HG03066 (cell line): Measurements from ENCODE around the gene OAS2.

ENCODE experiments used
- ATAC-seq: cut with Tn5 transposase; IDR thresholded peaks from one replicate; pipeline ENCODE4 v1.9.1; 2021; ENCODE audit warnings: low read depth; ENCODE audit not compliant: unreplicated experiment

Gene OAS2

DNA sequence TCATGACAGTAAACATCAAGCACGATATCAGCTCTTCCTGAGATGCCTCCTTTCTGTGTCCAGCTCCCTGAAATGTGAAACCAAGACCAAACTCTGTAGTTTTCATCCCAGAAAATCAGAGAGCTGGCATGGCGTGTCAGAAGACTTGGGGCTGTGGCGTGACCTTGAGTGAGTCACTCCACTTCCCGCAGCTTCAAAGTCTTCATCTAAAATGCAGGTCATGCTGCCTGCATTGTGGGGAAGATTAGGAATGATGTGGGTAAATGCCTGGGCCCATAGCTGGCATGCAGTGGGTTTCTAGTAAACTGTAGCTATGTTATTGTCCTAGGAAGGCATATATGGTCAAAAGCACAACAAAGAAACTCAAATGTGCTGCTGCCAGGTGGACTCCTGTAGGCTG lies 28.8 kb downstream of the OAS2 start:
- ATAC-seq, result no peak

DNA sequence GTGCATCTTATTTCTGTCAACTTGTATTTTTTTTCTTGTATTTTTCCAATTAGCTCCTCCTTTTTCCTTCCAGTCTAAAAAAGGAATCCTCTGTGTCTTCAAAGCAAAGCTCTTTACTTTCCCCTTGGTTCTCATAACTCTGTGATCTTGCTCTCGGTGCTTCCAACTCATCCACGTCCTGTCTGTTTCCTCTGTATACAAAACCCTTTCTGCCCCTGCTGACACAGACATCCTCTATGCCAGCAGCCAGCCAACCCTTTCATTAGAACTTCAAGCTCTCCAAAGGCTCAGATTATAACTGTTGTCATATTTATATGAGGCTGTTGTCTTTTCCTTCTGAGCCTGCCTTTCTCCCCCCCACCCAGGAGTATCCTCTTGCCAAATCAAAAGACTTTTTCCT lies 32.4 kb downstream of the OAS2 start:
- ATAC-seq, result no peak

- ATAC-seq, result no peak
Measured at GRCh38 chr12:113014565-113014964, 36.2 kb downstream of the OAS2 start.

DNA sequence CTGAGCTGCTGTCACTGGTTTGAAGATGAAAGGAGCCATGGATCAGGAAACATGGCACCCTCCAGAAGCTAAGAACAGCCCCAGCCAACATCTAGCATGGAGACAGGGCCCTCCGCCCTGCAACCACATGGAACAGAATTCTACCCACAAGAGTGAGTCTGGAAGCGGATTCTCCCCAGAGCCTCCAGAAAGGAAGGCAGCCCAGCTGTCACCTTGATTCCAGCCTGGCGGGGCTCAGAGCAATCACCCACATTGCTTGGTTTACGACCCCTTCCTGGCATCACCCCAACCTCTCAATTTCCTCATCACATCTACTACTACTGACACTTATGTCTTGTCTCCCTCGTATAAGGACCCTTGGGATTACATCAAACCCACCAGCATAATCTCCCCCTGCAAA lies 38.5 kb downstream of the OAS2 start:
- no peak for ATAC-seq

GRCh38 chr12:113019025-113019424 lies 40.7 kb downstream of the OAS2 start:
- ATAC-seq, result no peak

DNA sequence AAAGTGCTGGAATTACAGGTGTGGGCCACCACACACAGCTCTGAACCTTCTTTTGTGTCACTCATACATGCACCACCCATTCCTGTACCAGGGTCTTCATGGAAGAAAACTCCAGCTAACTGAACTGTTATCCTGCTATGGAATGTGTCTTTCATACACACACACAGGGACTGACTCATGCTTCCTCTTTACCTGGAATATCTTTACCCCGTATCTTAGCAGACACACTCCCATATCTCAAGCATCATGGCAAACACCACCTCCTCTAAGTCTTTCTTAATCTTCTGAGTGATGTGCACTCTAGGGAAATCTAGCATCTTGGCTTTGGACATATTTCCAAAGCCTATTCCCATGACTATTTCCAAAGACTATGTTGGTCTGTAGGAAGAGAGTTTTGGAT lies 43.2 kb downstream of the OAS2 start:
- ATAC-seq, result no peak

DNA sequence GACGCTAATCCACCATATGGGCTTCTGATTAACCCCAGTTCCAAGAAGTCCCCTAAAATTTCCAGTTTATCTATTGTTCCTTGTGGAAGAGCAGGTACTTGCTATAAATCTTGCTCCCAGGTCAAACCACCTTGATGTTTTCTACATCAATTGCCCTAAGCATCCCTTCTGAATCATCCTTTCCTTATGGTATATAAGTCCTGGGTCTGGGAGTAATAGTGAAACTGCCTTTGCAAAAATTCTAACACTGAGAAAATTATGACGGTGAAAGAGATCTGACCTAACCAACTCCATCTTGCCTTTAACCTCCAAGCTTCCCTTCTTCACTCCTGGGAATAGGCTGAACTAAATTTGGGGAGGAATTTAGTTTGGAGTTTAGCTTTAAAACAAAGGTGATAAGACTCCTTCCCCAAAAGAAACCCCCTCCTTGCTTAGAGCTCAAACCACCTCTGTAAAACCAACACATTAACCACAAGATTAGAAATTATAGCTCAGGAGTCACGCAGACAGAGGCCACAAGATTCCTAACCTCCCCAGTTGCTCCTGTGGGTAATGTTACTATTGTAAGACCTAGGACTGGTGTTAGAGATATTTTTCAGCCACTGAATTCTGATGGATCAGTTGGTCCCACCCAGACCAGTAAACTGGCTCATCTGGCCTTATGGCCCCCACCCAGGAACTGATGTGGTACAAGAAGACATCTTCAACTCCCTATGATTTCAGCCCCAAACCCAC lies 44.4 kb downstream of the OAS2 start:
- ATAC-seq, result no peak

DNA sequence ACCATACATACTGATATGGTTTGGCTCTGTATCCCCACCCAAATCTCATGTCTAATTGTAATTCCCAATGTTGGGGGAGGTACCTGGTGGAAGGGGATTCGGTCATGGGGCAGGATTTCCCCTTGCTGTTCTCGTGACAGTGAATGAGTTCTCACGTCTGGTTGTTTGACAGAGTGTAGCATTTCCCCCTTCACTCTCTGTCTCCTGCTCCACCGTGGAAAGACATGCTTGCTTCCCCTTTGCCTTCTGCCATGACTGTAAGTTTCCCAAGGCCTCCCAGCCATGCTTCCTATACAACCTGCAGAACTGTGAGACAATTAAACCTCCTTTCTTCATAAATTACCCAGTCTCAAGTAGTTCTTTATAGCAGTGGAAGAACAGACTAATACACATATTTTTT lies 49.4 kb downstream of the OAS2 start:
- no peak for ATAC-seq

- ATAC-seq, result no peak
Measured at GRCh38 chr12:113030875-113031525, 52.7 kb downstream of the OAS2 start.

DNA sequence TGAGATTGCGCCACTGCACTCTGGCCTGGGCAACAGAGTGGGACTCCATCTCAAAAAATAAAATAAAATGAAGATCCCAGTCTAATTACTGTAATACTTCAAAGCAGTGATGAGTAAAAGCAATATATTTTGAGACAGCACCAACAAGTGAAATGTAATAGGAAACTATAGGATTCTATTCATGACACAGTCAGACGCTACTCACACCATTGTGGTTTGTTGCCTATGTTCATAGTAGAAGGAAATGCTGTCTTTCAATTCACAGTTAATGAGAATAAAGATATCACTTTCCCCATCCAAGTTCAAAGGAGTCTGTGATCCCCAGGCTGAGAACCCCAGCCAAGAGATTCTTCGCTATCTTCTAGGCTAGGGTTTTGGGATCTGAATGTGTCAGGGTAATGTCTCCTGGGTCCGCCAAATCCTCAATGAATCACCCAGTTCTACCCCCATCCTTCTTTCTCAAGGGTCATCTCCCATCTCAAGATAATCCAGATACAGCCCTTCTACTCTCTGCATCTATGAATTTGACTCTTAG lies 61.7 kb downstream of the OAS2 start:
- ATAC-seq, result no peak

DNA sequence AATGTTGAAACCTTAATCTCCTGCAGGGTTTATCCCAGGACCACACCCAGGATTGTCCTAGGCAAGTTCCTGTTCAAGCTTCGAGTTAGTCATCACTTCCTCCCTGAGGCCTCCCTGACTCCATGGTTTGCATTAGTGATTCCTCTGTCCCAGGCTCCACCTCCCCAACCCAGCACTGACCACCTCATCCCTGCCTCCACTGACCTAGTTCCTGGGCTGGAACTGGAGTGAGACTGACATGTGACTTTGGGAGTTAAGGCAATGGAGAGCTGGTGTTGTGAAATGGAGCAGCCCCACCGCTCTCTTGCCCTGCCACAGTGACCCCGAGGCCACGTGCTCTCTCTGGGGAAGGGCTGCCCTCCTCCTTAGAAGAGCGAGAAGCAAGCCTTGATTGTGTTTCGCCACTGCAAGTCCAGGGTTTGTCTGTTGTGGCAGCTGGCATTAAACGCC lies 62.4 kb downstream of the OAS2 start:
- no peak for ATAC-seq

GRCh38 chr12:113041560-113041959 lies 63.2 kb downstream of the OAS2 start:
- no peak for ATAC-seq

GRCh38 chr12:113043240-113043639 lies 64.9 kb downstream of the OAS2 start:
- ATAC-seq, result no peak

- ATAC-seq, result no peak
Measured at GRCh38 chr12:113044516-113044915, 66.2 kb downstream of the OAS2 start.

DNA sequence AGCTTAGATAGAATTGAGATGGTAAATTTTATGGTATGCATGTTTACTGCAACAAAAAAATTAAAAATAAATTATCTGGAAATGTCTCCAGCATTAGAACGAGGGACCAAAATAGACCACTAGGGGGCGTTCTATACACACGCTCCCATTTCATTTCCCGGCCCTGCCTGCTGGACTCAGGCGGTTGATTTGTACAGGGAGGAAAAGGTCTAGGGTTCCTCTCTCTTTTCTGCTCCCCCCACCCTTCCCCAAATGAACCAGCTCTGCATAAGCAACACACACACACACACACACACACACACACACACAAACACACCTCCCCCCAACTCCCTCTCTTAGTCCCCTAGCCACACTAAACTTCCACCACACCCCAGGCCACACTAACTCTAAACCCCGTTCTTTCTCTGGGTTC lies 70.4 kb downstream of the OAS2 start:
- no peak for ATAC-seq

DNA sequence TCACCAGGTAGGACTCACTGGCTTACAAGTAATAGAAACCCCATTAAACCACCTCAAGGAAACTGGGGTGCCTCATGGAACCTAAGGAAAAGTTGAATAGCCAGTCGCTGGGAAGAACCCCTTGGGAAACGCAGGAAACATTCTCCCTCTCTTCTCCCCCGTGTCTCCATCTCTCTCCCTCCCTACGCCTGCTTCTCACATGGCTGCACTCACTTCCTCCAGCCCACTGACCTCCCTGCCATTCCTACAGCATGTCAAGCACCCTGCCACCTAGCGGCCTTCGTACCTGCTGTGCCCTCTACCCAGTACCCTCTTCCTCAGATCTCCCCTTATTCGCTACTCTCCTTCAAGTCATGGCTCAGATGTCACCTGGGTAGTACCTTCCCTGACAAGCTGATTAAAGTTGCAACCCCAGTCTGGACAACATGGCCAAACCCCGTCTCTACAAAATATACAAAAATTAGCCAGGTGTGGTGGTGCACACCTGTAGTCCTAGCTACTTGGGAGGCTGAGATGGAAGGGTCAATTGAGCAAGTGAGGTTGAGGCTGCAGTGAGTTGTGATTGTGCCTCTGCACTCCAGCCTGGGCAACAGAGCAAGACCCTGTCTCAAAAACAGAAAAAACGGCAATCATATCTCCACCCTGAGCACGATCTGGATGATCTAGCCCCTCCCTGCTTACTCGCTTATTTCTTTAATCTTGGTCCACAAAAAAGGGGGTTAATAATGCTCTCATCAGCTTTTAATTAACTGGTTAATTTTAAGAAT lies 71.8 kb downstream of the OAS2 start:
- no peak for ATAC-seq

GRCh38 chr12:113050795-113051194 lies 72.5 kb downstream of the OAS2 start:
- ATAC-seq, result no peak

- ATAC-seq, result no peak
Measured at GRCh38 chr12:113051759-113052158, 73.4 kb downstream of the OAS2 start.

GRCh38 chr12:113052326-113052725 lies 74.0 kb downstream of the OAS2 start:
- no peak for ATAC-seq

DNA sequence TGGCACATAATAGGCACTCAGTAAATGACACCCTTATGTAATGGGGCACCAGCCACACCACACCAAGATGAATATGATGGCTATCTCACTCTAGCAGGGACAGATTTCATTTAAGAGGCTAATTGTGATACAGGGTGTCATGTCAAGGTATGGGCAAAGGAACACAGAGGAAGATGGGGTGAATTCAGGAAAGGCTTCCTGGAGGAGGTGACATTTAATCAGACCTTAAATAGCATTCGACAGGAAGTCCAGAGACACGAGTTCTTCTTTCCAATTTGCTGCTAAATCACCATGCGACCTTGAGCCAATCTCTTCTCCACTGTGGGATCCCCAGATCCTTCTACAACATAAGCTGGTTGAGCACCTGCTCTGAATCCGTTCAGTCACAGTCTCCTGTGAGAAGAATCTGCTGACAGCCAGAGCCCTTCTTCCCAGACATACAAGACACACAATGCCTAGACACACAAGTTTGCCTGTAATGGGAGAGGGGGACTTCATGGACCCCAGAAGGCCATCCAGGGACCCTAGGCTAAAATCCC lies 76.7 kb downstream of the OAS2 start:
- ATAC-seq, result no peak
